Erythroblast (primary cell): Measurements from ENCODE around the gene CNBP.

Source experiments
- DNase-seq, 2 experiments: peaks; one replicate each; lab custom pipeline; 2025; lab: John Stamatoyannopoulos, UW
- GATA1 ChIP-seq: IDR thresholded peaks from 2 replicates; pipeline ENCODE4 v1.6.1; 2011; ENCODE audit warnings: low read depth, mild to moderate bottlenecking, control low read depth, low read length, moderate library complexity
- POLR2A ChIP-seq: IDR thresholded peaks from 2 replicates; pipeline ENCODE4 v1.6.1; 2011; ENCODE audit warnings: mild to moderate bottlenecking, low read length

Gene CNBP

DNA sequence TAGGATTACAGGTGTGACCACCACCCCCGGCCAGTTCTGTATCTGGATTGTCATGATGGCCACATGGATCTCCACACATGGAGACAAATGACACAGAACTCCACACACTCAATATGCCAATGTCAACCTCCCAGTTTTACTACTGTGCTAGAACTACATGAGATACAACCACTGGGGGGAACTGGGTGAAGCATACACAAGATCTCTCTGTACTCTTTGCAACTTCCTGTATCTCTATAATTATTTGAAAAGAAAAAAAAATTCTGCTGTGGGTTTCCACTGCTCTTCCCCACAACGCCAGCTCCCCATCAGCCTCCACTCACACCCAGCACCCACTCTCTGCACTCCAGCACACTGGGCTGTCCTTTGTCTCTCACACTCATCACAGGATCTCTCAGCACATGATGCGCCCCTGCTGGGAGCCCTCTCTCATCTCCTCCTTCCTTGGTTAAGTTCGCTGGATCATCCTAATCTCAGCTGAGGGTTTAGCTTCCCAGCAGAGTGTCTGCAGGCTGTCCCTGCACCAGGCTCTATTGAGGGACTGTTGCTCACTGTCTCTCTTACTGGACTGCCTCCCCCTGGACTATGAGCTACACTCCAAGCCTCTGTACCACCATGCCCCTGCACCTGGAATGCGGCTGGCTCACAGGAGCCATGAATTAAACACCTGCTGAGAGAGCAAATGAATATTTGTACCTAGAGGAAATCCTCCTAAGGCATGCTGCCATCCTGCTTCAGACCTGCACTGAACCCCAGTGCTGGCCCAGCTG, 51.4 kb downstream of the CNBP start:
- DNase-seq, result no peak
- no peak for TF ChIP-seq GATA1
- TF ChIP-seq POLR2A, result no peak

DNA sequence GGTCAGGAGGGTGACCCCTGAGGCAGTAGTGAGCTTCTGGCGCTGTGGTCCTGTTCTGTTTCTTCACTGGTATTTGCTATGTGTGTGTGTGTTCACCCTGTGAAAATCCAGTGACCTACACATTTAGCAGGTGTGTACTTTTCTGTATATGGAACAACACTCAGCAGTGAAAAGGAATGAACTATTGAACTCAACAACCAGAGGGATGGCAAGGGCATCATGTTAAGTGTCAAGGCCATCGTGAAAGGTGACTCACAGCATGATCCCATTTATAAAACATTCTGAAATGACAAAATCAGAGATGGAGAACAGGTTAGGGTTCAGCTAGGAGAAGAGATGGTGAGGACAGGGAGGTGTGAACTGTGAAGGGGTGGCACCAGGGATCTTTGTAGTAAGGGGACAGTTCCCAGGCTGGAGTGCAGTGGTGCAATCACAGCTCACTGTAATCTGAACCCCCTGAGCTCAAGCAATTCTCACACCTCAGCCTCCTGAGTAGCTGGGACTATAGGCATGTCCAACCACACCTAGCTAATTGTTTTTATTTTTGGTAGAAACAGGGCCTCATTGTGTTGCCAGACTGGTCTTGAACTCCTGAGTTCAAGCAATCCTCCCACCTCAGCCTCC, 52.1 kb downstream of the CNBP start:
- no peak for DNase-seq
- TF ChIP-seq GATA1, result no peak
- no peak for TF ChIP-seq POLR2A

DNA sequence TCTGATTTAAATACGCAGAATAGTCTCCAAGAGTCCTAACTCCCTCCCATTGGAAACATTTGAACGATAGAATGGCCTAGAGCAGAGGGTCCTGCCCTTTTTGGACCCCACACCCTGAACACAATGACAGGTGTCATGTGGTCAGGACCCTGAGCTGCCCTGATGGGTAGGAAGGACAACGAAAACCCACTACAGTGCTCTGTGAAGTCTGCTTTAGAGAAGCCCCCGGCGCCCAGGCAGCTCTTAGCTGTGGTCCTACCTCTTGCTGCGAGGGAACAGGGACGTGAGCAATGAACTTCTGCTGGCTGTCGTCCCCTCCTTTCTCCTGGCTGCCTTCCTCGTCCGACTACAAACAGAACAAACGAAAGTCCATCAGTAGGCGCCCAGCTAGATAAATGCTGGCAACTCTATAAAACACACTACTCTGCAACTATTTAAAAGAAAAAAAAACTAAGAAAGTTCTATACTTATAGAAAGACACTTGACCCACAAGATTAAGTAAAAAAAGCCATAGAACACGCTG, 53.3 kb downstream of the CNBP start:
- TF ChIP-seq POLR2A (no peak), GATA1 (no peak)
- DNase-seq, result no peak

DNA sequence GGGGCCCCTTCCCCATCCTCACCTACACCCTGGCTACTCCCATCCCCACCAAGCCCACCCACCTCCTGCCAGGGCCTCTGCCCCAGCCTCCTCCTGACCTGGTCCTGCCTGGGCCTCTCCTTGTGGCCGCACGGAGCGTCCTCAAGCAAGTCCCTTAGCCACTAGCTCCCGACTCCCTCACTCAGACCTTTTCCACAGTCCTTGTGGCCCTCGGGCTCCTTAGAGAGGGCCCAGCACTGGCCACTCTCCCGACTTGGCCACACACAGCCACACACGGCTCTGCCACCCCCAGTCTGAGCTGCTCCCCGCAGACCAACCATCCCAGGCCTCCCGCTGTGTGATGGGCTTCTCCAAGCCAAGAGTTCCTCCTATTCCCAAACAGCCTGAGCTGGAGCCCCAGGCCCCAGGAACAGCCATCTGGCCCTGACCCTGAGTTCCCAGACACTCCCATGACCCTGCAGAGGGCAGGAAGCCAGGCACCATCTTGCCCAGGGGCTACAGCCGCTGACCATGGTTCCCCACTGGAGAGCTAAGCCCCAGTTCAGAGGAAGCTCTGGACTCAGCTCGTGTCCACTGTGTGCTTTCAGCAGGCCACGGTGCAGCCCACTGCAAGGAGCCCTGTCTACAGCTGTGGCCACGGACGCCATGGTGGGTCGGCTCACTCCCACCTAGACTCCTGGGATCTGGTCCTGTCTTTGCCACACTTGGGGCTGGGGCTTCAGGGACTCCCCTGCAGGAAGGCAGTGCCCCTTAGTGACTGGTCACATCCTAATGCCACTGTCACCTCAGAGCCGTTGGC, 55.1 kb downstream of the CNBP start:
- DNase-seq, result no peak
- no peak for TF ChIP-seq GATA1
- no peak for TF ChIP-seq POLR2A

DNA sequence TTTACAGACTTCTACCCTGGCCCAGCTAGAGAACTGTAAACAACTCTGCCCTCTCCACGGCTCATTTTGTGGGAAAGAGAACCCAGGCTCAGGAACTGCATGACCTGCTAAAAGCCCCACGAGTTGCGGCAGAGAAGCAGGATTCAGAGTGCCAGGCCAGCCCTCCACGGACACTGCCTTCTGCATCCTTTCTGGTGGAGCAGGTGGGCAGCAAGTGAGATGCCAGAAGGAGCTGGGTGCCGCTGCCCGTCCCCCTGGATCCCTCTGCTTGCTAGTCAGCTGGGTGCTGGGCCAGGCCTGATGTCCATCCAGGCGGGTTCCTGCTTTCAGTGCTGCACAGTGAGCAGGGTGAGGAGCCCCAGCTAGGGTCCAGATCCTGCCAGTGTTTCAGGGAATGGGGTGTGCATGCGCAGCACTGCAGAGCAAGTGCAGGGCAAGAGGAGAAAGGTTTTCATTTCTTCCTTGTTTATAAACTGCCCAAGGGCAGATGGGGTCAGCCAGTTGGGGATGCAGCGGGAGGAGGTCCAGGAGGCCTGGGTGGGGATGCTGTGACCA, 56.9 kb downstream of the CNBP start:
- DNase-seq, result no peak
- TF ChIP-seq POLR2A (no peak), GATA1 (no peak)

DNA sequence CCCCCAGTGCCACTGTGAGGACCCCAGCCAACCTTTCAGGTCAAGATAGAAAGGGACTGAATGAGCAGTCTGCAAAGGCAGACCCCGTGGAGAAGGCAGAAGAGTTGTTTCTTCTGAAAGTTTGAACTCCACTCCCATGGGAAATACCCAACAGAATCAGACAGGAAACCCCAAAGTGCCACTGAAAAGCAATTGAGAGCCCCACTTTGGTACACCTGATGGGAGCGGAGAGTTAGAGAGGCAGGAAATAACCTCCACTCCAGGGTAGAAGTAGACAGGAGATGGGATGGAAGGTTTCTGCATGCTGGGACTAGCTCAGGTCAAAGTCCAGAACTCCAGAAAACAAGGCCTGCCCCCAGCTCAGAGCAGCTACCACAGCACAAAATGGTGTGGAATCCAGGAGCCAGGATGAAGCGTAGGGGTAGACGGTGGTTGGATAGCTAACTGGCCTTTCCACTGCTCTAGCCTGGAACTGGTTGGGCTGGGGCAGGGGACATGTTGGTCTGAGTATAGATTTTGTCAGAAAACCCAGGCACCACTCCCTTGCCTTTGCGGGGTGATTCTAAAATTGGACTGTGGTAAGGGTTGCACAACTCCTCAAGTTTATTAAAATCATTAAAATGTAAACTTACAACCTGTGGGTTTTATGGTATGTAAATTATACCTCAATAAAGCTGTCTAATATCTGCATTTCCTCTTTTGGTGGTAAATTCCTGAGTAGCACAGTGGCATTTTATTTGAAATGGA, 60.2 kb downstream of the CNBP start:
- peak in 1 of 2 experiments; percentile 28 for DNase-seq
- TF ChIP-seq POLR2A (no peak), GATA1 (no peak)

DNA sequence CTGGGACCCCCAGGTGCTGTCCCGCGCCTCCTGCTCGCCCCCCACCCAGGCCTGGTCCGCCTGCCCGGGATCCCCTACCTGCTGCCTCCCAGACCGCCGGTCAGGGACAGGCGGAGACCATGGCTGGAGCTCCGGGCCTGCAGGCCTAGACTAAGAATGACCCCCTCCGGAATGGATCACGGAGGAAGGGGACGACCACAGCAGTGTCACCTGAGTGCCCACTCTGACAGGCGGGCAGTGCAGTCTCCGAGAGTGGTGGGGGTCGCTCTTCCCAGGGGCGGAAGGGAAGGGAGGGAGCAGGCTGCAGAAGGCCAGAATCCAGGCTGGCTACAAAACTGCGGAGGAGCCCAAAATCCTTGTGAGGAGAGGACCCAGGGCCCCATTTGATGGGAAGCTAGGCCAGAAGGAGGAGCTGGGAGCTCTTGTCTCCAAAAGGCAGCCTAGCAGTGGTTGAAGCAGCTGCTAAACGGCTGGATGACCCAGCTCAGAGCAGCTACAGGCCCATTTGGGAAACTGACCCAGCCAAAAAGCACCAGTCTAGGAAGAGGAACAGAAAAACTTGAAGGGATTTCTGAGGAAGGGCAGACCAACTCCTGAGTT, 61.2 kb downstream of the CNBP start:
- no peak for TF ChIP-seq POLR2A
- TF ChIP-seq GATA1, result no peak

DNA sequence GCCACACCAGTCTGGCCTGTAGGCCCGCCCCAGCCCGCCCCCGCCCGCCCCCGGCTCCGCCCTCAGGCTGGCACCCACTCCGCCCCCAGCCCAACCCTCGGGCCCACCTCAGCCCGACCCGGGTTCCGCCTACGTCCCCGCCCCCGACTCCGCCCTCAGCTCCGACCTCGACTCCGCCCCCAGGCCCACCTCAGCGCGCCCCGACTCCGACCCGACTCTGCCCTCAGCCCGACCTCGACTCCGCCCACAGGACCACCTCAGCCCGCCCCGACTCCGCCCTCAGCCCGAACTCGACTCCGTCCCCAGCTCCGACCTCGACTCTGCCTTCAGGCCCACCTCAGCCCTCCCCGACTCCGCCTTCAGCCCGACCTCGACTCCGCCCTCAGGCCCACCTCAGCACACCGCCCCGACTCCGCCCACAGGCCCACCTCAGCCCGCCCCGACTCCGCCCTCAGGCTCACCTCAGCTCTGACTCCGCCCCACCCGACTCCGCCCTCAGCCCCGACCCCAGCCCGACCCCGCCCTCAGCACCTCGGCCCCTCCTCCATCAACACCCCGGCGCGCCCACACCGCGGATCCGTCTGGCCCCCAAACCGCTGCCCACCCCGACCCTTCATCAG, 61.8 kb downstream of the CNBP start, which contains the start of gene RAB43:
Gene RAB43 (minus strand): TSS at position 13 of the 620 bp plus-strand sequence. CDS start 315 bp downstream, outside the sequence.
- TF ChIP-seq POLR2A, result no peak
- no peak for TF ChIP-seq GATA1
- peak; percentile 80 to 83 for DNase-seq

More for the DNA sequence above, 61.2 kb downstream of the CNBP start:
- DNase-seq, result no peak

DNA sequence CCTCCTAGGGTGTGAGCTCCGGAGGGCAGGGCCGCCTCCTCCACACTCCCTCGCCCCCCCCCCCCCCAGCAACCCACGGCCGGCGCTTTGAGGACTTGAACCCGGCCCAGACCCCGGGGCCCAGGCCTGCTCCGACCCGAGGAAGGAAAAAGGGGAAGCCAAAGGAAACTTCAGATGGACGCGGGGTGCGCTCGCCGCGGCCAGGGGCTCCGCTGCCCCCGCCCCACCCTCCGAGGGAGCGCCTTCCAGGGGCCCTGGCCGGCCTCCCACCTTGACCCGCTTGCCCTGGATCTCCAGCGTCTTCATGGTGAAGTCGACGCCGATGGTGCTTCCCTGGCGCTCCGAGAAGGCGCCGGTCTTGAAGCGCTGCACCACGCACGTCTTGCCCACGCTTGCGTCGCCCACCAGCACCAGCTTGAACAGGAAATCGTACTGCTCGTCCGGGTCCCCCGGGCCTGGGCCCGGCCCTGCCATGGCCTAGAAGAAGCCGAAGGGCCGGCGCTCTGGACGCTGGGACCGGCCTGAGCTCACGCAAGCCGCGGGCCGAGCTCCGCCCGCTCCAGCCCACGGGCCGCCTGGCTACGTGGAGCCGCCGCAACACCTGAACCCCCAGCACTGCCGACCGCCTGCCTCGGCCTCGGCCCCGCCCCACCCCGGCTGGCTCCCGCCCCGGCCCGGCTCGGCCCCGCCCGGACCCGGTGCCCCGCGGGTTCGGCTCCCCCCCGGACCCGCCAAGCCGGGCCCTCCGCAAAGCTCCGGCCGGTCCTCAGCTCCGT, 62.5 kb downstream of the CNBP start:
- TF ChIP-seq POLR2A (no peak), GATA1 (no peak)
- DNase-seq, result peak in 1 of 2 experiments; percentile 73

DNA sequence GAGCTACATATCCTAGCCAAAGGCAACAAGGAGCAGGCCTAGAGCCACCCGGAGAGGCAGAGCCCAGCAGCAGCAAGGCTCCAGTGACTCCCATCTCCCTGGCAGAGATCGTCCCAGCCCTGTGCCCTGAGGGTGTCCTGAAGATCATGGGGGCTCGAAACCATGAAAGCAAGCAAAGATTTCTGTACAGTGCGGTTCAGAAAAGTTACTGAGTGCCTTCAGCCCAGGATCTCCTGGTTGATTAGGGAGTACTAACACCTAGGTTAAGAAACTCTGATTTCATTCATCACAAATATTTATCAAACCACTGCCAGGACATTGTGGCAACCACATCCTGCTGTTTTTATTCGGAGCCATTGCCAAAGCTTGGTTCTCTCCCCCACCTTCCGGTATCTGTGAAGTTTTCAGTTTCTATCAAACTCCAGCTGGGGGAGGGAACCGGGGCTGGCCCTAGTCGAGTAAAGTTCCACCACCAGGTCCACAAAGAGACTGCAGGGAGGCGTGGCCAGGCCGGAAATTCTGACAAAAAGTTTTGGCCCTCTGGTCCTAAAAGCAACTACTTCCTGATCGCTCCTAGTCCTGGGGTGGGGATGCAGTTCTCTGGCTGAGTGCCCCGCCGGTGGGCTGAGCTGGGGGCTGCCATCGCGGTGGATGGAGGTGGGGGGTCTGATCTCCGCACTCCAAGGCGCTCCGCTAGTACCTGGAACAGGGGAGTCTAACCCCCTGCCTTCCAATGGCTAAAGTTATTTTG, 63.3 kb downstream of the CNBP start:
- TF ChIP-seq POLR2A, result peak; percentile 37
- TF ChIP-seq GATA1, result no peak
- DNase-seq, result peak; percentile 79 to 81

DNA sequence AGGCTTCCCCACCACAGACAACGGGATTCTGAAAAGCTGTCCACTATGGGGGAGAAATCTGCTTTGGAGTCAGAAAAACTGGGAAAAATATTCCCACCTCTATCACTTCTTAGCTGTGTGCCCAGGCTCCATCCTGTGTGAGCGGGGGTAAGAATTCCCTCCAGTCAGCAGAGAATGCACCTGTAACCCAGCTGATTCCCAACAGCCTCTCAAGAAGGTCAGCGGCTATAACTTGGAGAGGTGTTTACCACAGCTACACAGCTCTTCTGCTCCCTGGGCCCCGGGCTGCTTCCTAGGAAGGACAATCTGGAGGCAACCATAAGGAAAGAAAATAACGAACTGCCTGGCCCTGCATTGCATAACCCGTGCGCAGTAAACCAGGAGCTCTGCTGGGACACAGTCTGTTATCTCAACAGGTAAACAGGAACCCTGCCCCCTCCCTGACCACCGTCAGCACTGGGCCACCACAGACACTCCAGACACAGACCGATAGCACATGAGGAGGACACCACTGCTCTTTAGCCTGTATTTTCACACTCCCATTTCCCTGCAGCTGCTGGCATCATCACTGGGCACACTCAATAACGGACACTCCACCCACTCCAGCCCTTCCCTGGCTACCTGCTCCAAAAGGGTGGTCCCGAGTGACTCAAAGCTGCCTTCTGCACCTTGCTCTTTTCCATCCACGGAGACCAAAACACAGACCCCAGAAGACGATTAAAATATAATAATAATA, 64.2 kb downstream of the CNBP start:
- no peak for DNase-seq
- TF ChIP-seq GATA1 (no peak), POLR2A (no peak)
